SKM-1 treated with dmso at 0.1 percent for 144 hours (cell line): ENCODE results near the gene SH2D4B.

Experiments
- DNase-seq: peaks from one replicate; lab custom pipeline; 2025; ENCODE audit not compliant: unreplicated experiment; lab: John Stamatoyannopoulos, UW

SH2D4B gene

DNA sequence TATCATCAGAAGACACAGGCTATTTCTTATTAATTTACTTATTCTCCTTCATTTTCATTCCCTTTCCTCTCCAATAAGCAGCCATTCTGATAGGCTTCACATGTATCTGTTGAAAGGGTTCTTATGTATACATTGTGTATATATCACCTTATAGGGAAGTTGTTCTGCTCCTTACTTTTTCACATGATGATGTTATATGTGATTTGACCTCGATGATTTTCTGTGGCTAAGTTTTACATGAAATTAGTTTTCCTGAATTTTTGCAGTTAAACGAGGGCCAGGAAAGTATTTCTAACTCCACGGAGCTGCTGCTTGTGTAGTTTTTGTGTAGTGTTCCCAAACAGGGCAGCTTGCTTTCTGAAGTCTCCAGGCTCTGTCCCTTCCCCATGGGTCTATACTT, 84.5 kb downstream of the SH2D4B start:
- no peak for DNase-seq

- DNase-seq, result peak; percentile 24
These were observed 92.6 kb downstream of the SH2D4B start for GRCh38 chr10:80630324-80630723.

- DNase-seq, result peak; percentile 60
These were observed 95.0 kb downstream of the SH2D4B start for GRCh38 chr10:80632742-80633141.

- no peak for DNase-seq
These were observed 95.7 kb downstream of the SH2D4B start for GRCh38 chr10:80633383-80633860.

DNA sequence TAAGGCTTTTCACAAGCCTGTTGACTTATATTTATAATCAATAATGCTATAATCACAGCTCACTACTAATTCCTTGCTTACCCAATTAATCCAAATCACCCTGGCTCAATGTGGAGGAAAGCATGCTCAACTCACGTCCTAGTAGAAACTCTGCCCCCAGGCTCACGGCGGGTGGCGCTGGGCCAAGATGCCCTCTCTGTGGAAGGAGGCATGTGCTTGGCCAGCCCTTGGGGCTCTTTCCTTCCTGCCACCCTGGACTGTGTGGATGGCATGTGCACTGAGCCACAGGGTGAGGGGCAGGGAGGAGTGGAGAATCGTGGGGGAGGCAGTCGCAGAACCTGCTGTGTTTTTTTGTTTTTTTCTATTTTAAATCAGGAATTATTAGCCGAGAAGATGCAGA, 96.2 kb downstream of the SH2D4B start:
- DNase-seq, result no peak

GRCh38 chr10:80642661-80643060, 105.0 kb downstream of the SH2D4B start:
- no peak for DNase-seq

GRCh38 chr10:80646366-80646765, 108.7 kb downstream of the SH2D4B start:
- no peak for DNase-seq

GRCh38 chr10:80647173-80647833, 109.6 kb downstream of the SH2D4B start:
- no peak for DNase-seq

DNA sequence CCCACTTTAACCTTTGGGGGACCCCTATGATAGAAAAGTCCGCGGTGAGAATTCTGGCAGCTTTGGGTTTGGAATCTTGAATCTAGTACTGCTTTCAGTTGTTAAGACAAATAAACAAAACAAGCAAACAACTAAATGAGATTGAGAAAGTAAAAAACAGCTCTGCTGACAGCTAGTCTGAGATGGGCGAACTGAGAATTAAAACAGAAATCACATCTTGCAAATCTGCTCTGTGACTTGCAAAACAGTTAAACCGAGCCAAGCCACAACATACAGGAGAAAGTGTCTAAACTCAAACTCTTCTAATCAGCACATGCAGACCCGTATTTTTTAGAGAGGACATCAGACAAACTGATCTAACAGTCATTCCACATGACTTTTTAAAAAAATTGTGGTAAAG, 110.4 kb downstream of the SH2D4B start:
- no peak for DNase-seq

DNA sequence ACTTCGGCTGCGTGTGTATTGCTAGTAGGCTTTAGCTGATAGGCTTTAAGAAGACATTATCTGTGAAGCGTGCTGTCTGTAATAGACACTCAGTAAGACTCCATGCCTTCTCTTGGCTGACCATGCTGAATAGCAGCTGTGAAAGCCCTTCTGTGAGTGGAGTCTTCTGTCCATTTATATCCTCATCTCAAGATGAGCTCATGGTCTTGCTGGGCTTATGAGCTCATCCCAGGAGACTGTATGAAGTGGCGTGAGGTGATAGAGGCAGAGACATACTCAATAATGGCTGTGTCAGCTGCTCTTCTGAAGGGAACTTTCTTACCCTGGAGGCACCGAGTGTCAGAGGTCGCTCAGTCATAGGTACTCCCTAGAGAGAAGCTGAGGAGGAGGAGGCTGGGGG, 111.5 kb downstream of the SH2D4B start:
- no peak for DNase-seq

GRCh38 chr10:80655898-80656297, 118.2 kb downstream of the SH2D4B start:
- DNase-seq, result no peak

DNA sequence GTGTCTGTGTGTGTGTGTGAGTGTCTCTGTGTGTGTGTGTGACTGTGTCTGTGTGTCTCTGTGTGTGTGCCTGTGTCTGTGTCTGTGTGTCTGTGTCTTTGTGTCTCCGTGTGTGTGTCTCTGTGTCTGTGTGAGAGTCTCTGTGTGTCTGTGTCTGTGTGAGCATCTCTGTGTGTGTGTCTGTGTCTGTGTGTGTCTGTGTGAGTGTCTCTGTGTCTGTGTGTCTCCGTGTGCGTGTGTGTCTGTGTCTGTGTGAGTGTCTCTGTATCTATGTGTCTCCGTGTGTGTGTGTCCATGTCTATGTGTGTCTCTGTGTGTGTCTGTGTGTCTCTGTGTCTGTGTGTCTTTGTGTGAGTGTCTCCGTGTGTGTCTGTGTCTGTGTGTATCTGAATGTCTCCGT, 120.4 kb downstream of the SH2D4B start:
- DNase-seq, result no peak

- DNase-seq, result no peak
These were observed 121.6 kb downstream of the SH2D4B start for GRCh38 chr10:80659289-80659688.

DNA sequence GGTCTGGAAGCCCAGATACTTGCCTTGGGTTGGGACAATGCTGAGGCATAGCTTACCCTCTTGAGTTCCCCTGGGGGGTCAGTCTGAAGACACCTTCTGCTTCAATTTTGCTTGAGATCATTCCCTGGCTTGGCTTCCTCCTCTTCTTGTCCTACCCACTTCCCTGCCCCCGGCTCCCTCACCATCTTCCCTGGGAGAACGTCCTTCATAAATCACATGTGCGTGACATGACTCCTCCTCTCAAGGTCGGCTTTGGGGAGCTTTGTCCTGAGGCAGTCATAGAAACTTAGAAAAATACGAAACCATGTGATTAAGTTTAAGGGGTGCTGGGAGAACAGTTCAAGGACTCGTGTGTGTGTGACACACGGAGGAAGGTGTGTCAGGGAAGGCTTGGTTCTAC, 122.6 kb downstream of the SH2D4B start:
- no peak for DNase-seq

GRCh38 chr10:80660736-80661135, 123.0 kb downstream of the SH2D4B start:
- peak; percentile 94 for DNase-seq

GRCh38 chr10:80661526-80661925, 123.8 kb downstream of the SH2D4B start:
- DNase-seq, result no peak

GRCh38 chr10:80662429-80663261, 124.9 kb downstream of the SH2D4B start:
- peak; percentile 78 for DNase-seq

- peak; percentile 35 for DNase-seq
These were observed 126.5 kb downstream of the SH2D4B start for GRCh38 chr10:80664071-80664680.

DNA sequence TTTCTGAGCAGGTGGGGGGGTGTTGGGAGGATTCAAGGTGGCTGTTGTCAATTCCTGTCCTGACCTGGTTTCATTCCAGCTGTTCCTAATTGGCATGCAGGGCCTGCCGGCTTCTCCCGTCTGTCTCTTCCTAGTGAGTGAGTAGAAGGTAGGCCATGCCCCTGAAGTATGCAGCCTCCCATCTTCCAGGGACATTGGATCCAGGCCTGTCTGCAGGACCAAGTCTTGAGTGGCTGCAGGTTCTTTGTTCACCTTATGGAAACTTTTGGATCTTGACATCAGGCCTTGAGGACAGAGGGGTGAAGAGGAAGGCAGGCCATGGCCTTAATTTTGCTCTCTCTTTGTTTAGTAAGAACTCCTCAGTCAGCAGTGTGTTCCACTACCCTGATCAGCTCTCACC, 131.8 kb downstream of the SH2D4B start:
- DNase-seq, result no peak

DNA sequence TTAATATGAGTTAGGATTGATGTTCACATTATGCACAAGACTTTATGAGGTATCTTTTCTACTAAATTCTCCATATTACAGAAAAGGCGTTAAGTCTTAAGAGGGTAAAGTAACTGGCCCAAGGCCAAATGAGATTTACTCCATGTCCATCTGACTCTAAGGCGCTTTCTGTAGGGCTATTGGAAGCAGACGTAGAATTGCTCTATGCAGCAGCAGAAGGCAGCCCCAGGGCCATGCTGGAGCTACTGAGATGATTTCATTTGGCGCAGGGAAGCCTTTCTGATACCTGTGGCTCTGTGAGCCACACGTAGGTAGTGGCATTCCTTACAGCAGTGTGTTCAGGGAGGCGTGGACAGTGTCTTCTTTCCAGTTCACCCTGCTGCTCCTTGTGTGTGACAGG, 133.1 kb downstream of the SH2D4B start:
- DNase-seq, result no peak

DNA sequence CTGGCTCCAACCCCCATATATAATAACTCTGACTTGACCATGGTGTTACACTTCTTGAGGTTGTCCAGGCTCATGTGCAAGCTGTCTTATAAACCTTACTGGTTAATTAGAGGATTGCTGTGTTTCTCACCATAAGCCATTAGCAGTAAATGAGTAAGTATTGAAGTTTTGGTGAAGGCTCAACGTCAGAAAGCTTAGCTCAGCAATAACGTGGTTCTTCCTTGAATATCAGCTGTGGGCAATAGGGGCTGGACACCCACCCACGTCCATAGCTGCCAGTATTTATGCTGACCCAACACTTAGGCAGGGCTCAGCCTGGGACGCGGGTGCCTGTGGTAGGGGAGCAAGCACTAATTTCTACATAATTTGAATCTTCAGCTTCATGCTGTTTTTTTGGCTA, 134.1 kb downstream of the SH2D4B start:
- DNase-seq, result no peak

- DNase-seq, result no peak
These were observed 134.9 kb downstream of the SH2D4B start for GRCh38 chr10:80672613-80673012.
